ENCODE results near the gene C5orf46. TPM values are rescaled to one million over a fixed set of nuclear protein-coding genes. Genes with fewer than 3 reads are reported as not detected.
A peak's percentile ranks its signal among the peaks of the same experiment; 100 is the strongest.
"Not testable (repeated sequence)": the region's sequence is repeated elsewhere in the genome, so short reads cannot be mapped to it uniquely, and the experiment has no call there.

Gene C5orf46
- total RNA-seq, 1 experiment from 2014 or later = 78.7 TPM

- peak; percentile 85 for DNase-seq
- POLR2A ChIA-PET (ENCODE audit: unreplicated experiment) = interaction anchor here (0.6 kb wide), 1 partner anchor 109 kb away, joined by 3 read pairs; no protein-coding TSS in a partner anchor
- intact Hi-C loops (cut with micrococcal nuclease) = loop anchor here (1.0 to 5.0 kb wide), 7 partner anchors 61 to 422 kb away; no protein-coding TSS in a partner anchor
These were observed 43.6 kb upstream of the C5orf46 start for GRCh38 chr5:147949711-147950573.

GRCh38 chr5:147946658-147947274, 40.4 kb upstream of the C5orf46 start:
- intact Hi-C loops (cut with micrococcal nuclease) = loop anchor here (5.0 kb wide), 1 partner anchor 406 kb away; no protein-coding TSS in a partner anchor

More at GRCh38 chr5:147949711-147950573, 43.6 kb upstream of the C5orf46 start:
- Histone ChIP-seq H3K27ac (ENCODE audit: low read length) (no peak overlapping the region), H3K4me3 (ENCODE audit: low read length) (no peak overlapping the region), H3K36me3 (ENCODE audit: low read depth, low read length) (no peaks in the 10 kb centered on the region), H3K27me3 (ENCODE audit: low read length) (no peaks in the 10 kb centered on the region), H2AFZ (ENCODE audit: low read length) (peak overlapping the region; percentile 30), H3K9ac (ENCODE audit: low read length) (no peak overlapping the region), H3K4me1 (ENCODE audit: insufficient read depth, low read length) (no peaks in the 10 kb centered on the region), H3K79me2 (ENCODE audit: low read length) (no peaks in the 10 kb centered on the region), H3K9me3 (ENCODE audit: low read length) (no peaks in the 10 kb centered on the region), H3F3A (ENCODE audit: low read length, unreplicated experiment) (no peaks in the 10 kb centered on the region), H3K4me2 (ENCODE audit: low read length) (no peak overlapping the region), H4K20me1 (ENCODE audit: low read length) (no peaks in the 10 kb centered on the region), H3K9me2 (replicated peaks; ENCODE audit: low read length) (no peaks in the 10 kb centered on the region)
- BruUV-seq (replicated peaks) = no TSS peak
- TF ChIP-seq EZH2 (IDR thresholded peaks at IDR 0.05; ENCODE audit: low read length, unreplicated experiment) = no peak
- peak; percentile 96 for TF ChIP-seq CTCF (conservative IDR thresholded peaks at IDR 0.05; ENCODE audit: low read depth, low read length)
- CTCF ChIA-PET = interaction anchor here (1.0 kb wide), 1 partner anchor 158 kb away, joined by 4 read pairs; no protein-coding TSS in a partner anchor
- ATAC-seq = peak; percentile 93

GRCh38 chr5:147939431-147940114, 33.2 kb upstream of the C5orf46 start:
- peaks cover 15% of the 10 kb centered on the region for H3K4me1 ChIP-seq (ENCODE audit: insufficient read depth, low read length)
- intact Hi-C loops (cut with micrococcal nuclease) = no loop called here
- H3K9ac ChIP-seq (ENCODE audit: low read length) = no peak overlapping the region
- H3K4me3 ChIP-seq (ENCODE audit: low read length) = no peak overlapping the region
- H2AFZ ChIP-seq (ENCODE audit: low read length) = peak overlapping the region; percentile 50
- no peak overlapping the region for H3K27ac ChIP-seq (ENCODE audit: low read length)
- no peaks in the 10 kb centered on the region for H3K9me2 ChIP-seq (replicated peaks; ENCODE audit: low read length)
- ChIA-PET POLR2A (ENCODE audit: unreplicated experiment) (no interaction called here), CTCF (interaction anchor here (1.1 kb wide), 1 partner anchor 53 kb away, joined by 3 read pairs; no protein-coding TSS in a partner anchor)
- no peaks in the 10 kb centered on the region for H3K79me2 ChIP-seq (ENCODE audit: low read length)
- H3K27me3 ChIP-seq (ENCODE audit: low read length) = no peaks in the 10 kb centered on the region
- peak overlapping the region; percentile 32; the same call in 1 of the 2 replicates for H3K4me2 ChIP-seq (ENCODE audit: low read length)
- H3F3A ChIP-seq (ENCODE audit: low read length, unreplicated experiment) = no peaks in the 10 kb centered on the region
- ATAC-seq (peak; percentile 40), DNase-seq (peak; percentile 83)
- TF ChIP-seq EZH2 (IDR thresholded peaks at IDR 0.05; ENCODE audit: low read length, unreplicated experiment) = no peak
- no peaks in the 10 kb centered on the region for H3K9me3 ChIP-seq (ENCODE audit: low read length)
- BruUV-seq (replicated peaks) = no TSS peak
- H3K36me3 ChIP-seq (ENCODE audit: low read depth, low read length) = no peaks in the 10 kb centered on the region
- H4K20me1 ChIP-seq (ENCODE audit: low read length) = no peaks in the 10 kb centered on the region

More at GRCh38 chr5:147946658-147947274, 40.4 kb upstream of the C5orf46 start:
- POLR2A ChIA-PET (ENCODE audit: unreplicated experiment); BruUV-seq (replicated peaks); DNase-seq; H3K27me3 ChIP-seq (ENCODE audit: low read length); H3K27ac ChIP-seq (ENCODE audit: low read length); H3K36me3 ChIP-seq (ENCODE audit: low read depth, low read length); H3K9me3 ChIP-seq (ENCODE audit: low read length); H3K4me1 ChIP-seq (ENCODE audit: insufficient read depth, low read length); H3F3A ChIP-seq (ENCODE audit: low read length, unreplicated experiment); H3K4me3 ChIP-seq (ENCODE audit: low read length); H2AFZ ChIP-seq (ENCODE audit: low read length); ATAC-seq; H4K20me1 ChIP-seq (ENCODE audit: low read length); CTCF ChIA-PET; H3K9me2 ChIP-seq (replicated peaks; ENCODE audit: low read length); H3K4me2 ChIP-seq (ENCODE audit: low read length); H3K79me2 ChIP-seq (ENCODE audit: low read length); H3K9ac ChIP-seq (ENCODE audit: low read length): not testable (repeated sequence)

Data from PC-3 (cell line).